ENCODE measurements around the gene C12orf54.
"Not testable (repeated sequence)": the region's sequence is repeated elsewhere in the genome, so short reads cannot be mapped to it uniquely, and the experiment has no call there.

C12orf54 gene

DNA sequence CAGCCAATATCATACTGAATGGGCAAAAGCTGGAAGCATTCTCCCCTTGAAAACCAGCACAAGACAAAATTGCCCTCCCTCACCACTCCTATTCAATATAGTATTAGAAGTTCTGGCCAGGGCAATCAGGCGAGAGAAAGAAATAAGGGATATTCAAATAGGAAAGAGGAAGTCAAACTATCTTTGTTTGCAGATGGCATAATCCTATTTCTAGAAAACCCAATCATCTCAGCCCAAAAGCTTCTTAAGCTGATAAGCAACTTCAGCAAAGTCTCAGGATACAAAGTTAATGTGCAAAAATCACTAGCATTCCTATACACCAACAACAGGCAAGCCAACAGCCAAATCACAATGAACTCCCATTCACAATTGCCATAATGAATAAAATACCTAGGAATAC, 30.9 kb upstream of the C12orf54 start:
- H3K27ac ChIP-seq = no peak overlapping the region
- TF ChIP-seq, protein P1, sequence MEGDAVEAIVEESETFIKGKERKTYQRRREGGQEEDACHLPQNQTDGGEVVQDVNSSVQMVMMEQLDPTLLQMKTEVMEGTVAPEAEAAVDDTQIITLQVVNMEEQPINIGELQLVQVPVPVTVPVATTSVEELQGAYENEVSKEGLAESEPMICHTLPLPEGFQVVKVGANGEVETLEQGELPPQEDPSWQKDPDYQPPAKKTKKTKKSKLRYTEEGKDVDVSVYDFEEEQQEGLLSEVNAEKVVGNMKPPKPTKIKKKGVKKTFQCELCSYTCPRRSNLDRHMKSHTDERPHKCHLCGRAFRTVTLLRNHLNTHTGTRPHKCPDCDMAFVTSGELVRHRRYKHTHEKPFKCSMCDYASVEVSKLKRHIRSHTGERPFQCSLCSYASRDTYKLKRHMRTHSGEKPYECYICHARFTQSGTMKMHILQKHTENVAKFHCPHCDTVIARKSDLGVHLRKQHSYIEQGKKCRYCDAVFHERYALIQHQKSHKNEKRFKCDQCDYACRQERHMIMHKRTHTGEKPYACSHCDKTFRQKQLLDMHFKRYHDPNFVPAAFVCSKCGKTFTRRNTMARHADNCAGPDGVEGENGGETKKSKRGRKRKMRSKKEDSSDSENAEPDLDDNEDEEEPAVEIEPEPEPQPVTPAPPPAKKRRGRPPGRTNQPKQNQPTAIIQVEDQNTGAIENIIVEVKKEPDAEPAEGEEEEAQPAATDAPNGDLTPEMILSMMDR (IDR thresholded peaks at IDR 0.05) = no peak
- TF ChIP-seq ZFX (IDR thresholded peaks at IDR 0.05; ENCODE audit: borderline replicate concordance) = no peak

DNA sequence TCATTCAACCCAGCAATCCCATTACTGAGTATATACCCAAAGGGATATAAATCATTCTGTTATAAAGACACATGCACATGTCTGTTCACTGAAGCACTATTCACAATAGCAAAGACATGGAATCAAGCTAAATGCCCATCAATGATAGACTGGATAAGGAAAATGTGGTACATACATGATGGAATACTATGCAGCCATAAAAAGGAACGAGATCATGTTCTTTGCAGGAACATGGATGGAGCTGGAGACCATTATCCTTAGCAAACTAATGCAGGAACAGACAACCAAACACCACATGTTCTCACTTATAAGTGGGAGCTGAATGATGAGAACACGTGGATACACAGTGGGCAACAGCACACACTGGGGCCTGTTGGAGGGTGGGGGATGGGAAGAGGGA, 29.3 kb upstream of the C12orf54 start:
- not testable (repeated sequence) for H3K27ac ChIP-seq

DNA sequence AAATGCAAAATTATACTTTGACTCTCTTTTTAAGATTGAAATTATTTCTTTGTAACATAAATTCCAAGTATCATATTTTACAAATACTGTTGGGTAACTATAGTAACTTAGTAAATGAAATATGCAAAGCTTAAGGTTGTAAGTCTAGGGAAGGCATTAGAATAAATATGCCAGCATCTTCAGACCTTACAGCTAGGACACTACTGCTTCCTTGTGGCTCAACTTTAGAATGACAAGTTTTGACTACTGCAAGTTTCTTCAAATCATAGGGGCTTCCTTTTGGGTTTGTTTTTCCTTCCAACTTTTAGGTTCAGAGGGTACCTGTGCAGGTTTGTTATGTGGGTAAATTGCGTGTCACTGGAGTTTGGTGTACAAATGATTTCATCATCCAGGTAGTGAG, 27.6 kb upstream of the C12orf54 start:
- no peak overlapping the region for H3K27ac ChIP-seq
- TF ChIP-seq ZFX (IDR thresholded peaks at IDR 0.05; ENCODE audit: borderline replicate concordance) = no peak
- TF ChIP-seq, protein P1 (IDR thresholded peaks at IDR 0.05) = peak; percentile 59

DNA sequence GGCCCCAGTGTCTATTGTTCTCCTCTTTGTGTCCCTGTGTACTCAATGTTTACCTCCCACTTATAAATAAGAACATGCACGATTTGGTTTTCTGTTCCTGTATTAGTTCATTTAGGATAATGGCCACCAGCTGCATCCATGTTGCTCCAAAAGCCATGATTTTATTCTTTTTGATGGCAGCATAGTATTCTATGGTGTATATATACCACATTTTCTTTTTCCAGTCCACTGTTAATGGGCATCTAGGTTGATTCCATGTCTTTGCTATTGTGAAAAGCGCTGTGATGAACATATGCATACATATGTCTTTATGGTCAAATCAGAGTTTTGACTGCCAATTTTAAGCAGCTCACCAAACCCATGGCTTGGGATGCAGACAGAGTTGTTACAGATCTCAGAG, 27.2 kb upstream of the C12orf54 start:
- H3K27ac ChIP-seq = no peak overlapping the region
- TF ChIP-seq ZFX (IDR thresholded peaks at IDR 0.05; ENCODE audit: borderline replicate concordance) = no peak
- TF ChIP-seq, protein P1 (IDR thresholded peaks at IDR 0.05) = no peak

DNA sequence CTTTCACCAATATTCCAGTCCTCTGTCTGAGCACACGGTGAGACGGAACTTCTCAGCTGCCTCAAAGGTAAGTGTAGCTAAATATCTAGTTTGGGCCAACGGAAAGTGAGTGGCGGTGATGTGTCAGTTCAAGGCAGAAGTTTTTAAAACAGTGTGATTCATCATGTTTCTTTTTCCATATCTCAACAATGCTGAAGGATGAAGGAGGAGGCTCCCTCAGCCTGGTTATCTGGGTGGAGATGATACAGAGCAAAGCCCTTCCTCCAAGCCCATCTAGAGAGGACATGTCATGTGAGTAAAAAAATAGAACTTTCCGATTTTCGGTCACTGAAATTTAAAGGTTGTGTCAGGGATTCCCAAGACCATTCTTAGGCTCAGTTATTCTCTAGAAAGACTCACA, 23.0 kb upstream of the C12orf54 start:
- TF ChIP-seq ZFX (IDR thresholded peaks at IDR 0.05; ENCODE audit: borderline replicate concordance) = no peak
- TF ChIP-seq, protein P1 (IDR thresholded peaks at IDR 0.05) = no peak
- H3K27ac ChIP-seq = no peak overlapping the region

DNA sequence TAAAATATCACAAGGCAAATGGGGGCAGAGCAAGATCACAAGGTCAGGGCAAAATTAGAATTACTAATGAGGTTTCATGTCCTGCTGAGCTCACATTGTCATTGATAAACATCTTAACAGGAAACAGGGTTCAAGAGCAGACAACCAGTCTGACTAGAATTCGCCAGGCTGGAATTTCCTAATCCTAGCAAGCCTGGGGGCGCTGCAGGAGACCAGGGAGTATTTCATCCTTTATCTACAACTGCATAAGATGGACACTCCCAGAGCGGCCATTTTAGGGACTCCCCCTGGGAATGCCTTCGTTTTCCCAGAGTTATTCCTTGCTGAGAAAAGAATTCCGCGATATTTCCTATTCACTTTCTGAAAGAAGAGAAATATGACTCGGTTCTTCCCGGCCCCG, 13.3 kb upstream of the C12orf54 start:
- H3K27ac ChIP-seq = not testable (repeated sequence)

DNA sequence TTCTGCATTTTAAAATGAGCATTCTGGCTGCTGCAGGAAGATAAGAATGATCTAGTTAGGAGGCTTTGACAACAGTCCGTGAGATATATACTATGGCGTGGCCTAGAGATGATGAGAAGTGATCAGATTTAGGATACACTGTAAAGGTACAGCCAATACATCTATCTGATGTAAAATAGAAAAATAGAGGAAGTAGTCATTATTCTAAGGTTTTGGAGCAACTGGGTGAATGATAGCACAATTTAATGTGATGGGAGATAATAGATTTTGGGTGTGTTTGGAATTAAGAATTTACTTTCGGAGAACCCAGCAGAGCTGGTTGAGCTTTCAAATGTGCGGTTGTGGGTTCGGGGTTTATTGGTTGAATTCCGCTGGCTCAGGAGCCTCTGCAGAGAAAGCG, 10.0 kb upstream of the C12orf54 start, which contains the start of gene ANP32D:
TSS of gene ANP32D (plus strand) at position 301 of the 400 bp plus-strand sequence. CDS start 106 bp downstream, outside the sequence.
- no peak for TF ChIP-seq ZFX (IDR thresholded peaks at IDR 0.05; ENCODE audit: borderline replicate concordance)
- TF ChIP-seq, protein P1 (IDR thresholded peaks at IDR 0.05) = no peak
- H3K27ac ChIP-seq = no peak within 1 kb of the TSS

DNA sequence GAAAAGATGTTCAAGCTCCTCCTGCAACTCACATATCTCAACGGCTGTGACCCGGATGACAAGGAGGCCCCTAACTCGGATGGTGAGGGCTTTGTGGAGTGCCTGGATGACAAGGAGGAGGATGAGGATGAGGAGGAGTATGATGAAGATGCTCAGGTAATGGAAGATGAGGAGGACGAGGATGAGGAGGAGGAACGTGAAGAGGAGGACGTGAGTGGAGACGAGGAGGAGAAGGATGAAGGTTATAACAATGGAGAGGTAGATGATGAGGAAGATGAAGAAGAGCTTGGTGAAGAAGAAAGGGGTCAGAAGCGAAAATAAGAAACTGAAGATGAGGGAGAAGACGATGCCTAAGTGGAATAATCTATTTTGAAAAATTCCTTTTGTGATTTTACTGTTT, 9.2 kb upstream of the C12orf54 start:
- no peak overlapping the region for H3K27ac ChIP-seq
- TF ChIP-seq, protein P1 (IDR thresholded peaks at IDR 0.05) = no peak
- no peak for TF ChIP-seq ZFX (IDR thresholded peaks at IDR 0.05; ENCODE audit: borderline replicate concordance)

Data from 22Rv1 (cell line).